Stimulated activated CD8-positive, alpha-beta memory T cell treated with anti-CD3 and anti-CD28 coated beads, Interleukin-15, amount 100 ng/mL, for 1 hour (primary cell): Measurements from ENCODE around the gene ZNF681.
"Not testable (repeated sequence)": the region's sequence is repeated elsewhere in the genome, so short reads cannot be mapped to it uniquely, and the experiment has no call there.

Experiments used
- DNase-seq: peaks from one replicate; pipeline ENCODE4 v3.0.0-alpha.2; 2020; ENCODE audit warnings: low read depth

Gene ZNF681

DNA sequence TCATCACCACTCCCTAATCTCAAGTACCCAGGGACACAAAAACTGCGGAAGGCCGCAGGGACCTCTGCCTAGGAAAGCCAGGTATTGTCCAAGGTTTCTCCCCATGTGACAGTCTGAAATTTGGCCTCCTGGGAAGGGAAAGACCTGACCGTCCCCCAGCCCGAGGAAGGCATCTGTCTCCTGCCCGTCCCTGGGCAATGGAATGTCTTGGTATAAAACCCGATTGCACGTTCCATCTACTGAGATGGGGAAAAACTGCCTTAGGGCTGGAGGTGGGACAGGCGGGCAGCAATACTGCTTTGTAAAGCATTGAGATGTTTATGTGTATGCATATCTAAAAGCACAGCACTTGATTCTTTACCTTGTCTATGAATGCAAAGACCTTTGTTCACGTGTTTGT, 65.8 kb downstream of the ZNF681 start:
- not testable (repeated sequence) for DNase-seq
